ENCODE data around the gene DGKB. TPM values are rescaled to one million over a fixed set of nuclear protein-coding genes. Genes with fewer than 3 reads are reported as not detected.
A peak's percentile ranks its signal among the peaks of the same experiment; 100 is the strongest.

The DGKB gene
- total RNA-seq, 1 donor from 2014 or later = 5.5 TPM

DNA sequence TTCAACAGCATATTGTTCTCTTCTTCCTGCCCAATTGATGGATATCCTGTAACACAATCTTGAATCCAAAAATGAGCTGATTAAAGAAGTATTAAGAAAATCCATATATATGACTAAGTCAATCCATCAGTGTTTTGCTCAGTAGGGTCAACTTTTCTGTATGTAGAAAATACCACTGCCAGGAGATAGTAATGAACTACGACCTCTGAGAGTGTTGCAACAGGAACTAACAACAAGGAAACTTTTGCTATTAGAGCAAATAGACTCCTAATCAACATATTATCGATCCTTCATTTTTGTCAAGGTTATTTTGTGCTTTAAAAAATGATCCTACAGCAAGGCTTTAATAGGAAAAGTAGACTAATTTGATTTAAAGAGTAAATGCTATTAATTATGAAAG, 507.8 kb downstream of the DGKB start:
- Mint-ChIP-seq H3K4me1 (no peaks in the 10 kb centered on the region), H3K27me3 (ENCODE audit: insufficient read depth, low read depth) (peaks cover 2% of the 10 kb centered on the region), H3K4me3 (no peak overlapping the region), H3K9me3 (no peaks in the 10 kb centered on the region), H3K36me3 (no peaks in the 10 kb centered on the region), H3K27ac (no peak overlapping the region)
- H3K9ac ChIP-seq = no peak overlapping the region
- no peak overlapping the region for H3K27ac ChIP-seq
- H3K4me1 ChIP-seq = peaks cover 2% of the 10 kb centered on the region
- H2AFZ ChIP-seq (replicated peaks) = no peak overlapping the region
- H4K20me1 ChIP-seq (ENCODE audit: low read depth) = no peaks in the 10 kb centered on the region
- H3K4me2 ChIP-seq = no peak overlapping the region
- no peaks in the 10 kb centered on the region for H3K79me2 ChIP-seq (ENCODE audit: low read depth)
- TF ChIP-seq, protein P1, sequence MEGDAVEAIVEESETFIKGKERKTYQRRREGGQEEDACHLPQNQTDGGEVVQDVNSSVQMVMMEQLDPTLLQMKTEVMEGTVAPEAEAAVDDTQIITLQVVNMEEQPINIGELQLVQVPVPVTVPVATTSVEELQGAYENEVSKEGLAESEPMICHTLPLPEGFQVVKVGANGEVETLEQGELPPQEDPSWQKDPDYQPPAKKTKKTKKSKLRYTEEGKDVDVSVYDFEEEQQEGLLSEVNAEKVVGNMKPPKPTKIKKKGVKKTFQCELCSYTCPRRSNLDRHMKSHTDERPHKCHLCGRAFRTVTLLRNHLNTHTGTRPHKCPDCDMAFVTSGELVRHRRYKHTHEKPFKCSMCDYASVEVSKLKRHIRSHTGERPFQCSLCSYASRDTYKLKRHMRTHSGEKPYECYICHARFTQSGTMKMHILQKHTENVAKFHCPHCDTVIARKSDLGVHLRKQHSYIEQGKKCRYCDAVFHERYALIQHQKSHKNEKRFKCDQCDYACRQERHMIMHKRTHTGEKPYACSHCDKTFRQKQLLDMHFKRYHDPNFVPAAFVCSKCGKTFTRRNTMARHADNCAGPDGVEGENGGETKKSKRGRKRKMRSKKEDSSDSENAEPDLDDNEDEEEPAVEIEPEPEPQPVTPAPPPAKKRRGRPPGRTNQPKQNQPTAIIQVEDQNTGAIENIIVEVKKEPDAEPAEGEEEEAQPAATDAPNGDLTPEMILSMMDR (IDR thresholded peaks at IDR 0.05) = no peak
- TF ChIP-seq EZH2phosphoT487 (IDR thresholded peaks at IDR 0.05) (no peak), EZH2 (IDR thresholded peaks at IDR 0.05) (no peak)
- no peaks in the 10 kb centered on the region for H3K36me3 ChIP-seq
- no peaks in the 10 kb centered on the region for H3K27me3 ChIP-seq
- DNase-seq (ENCODE audit: low spot score) = no peak
- H3F3A ChIP-seq (ENCODE audit: low read depth) = no peaks in the 10 kb centered on the region
- H3K4me3 ChIP-seq = no peak overlapping the region
- H3K9me3 ChIP-seq (ENCODE audit: low read depth) = no peaks in the 10 kb centered on the region

DNA sequence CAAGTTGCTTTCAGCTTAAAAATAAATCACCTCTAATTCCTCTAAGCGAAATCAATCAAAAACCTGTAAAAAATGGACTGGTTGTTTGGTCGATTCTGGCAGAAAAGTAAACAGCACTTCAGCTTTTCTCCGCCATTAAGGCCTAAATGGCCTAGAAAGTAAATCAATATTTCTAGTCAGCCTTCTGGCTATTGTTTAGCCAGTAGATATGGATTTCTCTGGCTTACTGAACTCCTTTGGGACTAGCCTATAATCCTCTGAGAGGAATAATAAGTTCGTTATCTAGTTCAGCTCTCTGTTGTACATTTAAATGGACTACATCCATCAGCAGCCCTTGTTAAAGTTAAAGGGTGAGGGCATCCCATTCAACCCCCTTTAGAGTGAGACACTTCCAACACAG, 513.0 kb downstream of the DGKB start:
- H3K79me2 ChIP-seq (ENCODE audit: low read depth) = no peaks in the 10 kb centered on the region
- no peaks in the 10 kb centered on the region for H3K27me3 ChIP-seq
- Mint-ChIP-seq H3K4me1 (peaks cover 13% of the 10 kb centered on the region), H3K27ac (no peak overlapping the region), H3K27me3 (ENCODE audit: insufficient read depth, low read depth) (peaks cover 2% of the 10 kb centered on the region), H3K4me3 (no peak overlapping the region), H3K9me3 (no peaks in the 10 kb centered on the region), H3K36me3 (peaks cover 5% of the 10 kb centered on the region)
- H3K9ac ChIP-seq = no peak overlapping the region
- no peaks in the 10 kb centered on the region for H3K9me3 ChIP-seq (ENCODE audit: low read depth)
- H3K36me3 ChIP-seq = no peaks in the 10 kb centered on the region
- H3F3A ChIP-seq (ENCODE audit: low read depth) = peaks cover 11% of the 10 kb centered on the region
- H3K4me2 ChIP-seq = peak overlapping the region; percentile 29
- no peak overlapping the region for H3K27ac ChIP-seq
- no peak for TF ChIP-seq EZH2phosphoT487 (IDR thresholded peaks at IDR 0.05)
- TF ChIP-seq, protein P1 (IDR thresholded peaks at IDR 0.05) = no peak
- no peak for TF ChIP-seq EZH2 (IDR thresholded peaks at IDR 0.05)
- H3K4me3 ChIP-seq = no peak overlapping the region
- no peak overlapping the region for H2AFZ ChIP-seq (replicated peaks)
- peaks cover 16% of the 10 kb centered on the region for H3K4me1 ChIP-seq
- no peak for DNase-seq (ENCODE audit: low spot score)
- no peaks in the 10 kb centered on the region for H4K20me1 ChIP-seq (ENCODE audit: low read depth)

DNA sequence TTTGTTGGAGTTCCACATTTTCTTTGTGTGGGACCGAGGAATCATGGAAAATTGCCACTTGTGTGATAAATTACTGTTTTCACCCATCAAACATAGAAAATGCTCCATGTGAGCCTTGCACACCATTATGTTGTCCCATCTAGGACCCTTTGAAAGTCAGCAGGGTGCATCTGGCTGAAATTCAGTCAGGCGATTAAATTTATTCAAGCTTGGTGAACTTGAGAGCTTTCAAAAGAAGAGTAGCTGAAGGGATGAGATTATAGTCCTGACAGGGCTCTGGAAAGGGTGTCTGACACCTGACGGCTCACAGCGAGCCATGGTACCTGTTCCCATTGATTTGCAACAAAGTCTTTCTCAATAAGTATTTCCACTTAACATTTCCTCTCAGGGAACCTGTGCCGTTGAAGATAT, 513.4 kb downstream of the DGKB start:
- peak; percentile 8 for DNase-seq (ENCODE audit: low spot score)
- no peak overlapping the region for H3K4me3 Mint-ChIP-seq
- peaks cover 11% of the 10 kb centered on the region for H3F3A ChIP-seq (ENCODE audit: low read depth)
- TF ChIP-seq EZH2 (IDR thresholded peaks at IDR 0.05) (no peak), EZH2phosphoT487 (IDR thresholded peaks at IDR 0.05) (no peak)
- TF ChIP-seq, protein P1 (IDR thresholded peaks at IDR 0.05) = no peak
- peak overlapping the region; percentile 53 for H3K27ac Mint-ChIP-seq
- no peak overlapping the region for H2AFZ ChIP-seq (replicated peaks)
- H3K79me2 ChIP-seq (ENCODE audit: low read depth) = no peaks in the 10 kb centered on the region
- H3K9ac ChIP-seq = no peak overlapping the region
- no peaks in the 10 kb centered on the region for H3K27me3 ChIP-seq
- no peaks in the 10 kb centered on the region for H3K9me3 Mint-ChIP-seq
- H3K4me3 ChIP-seq = no peak overlapping the region
- peaks cover 5% of the 10 kb centered on the region for H3K36me3 Mint-ChIP-seq
- H3K4me2 ChIP-seq = no peak overlapping the region
- H3K4me1 Mint-ChIP-seq = peaks cover 13% of the 10 kb centered on the region
- H3K27me3 Mint-ChIP-seq (ENCODE audit: insufficient read depth, low read depth) = peaks cover 2% of the 10 kb centered on the region
- H3K4me1 ChIP-seq = peaks cover 16% of the 10 kb centered on the region
- no peaks in the 10 kb centered on the region for H3K36me3 ChIP-seq
- no peaks in the 10 kb centered on the region for H3K9me3 ChIP-seq (ENCODE audit: low read depth)
- H4K20me1 ChIP-seq (ENCODE audit: low read depth) = no peaks in the 10 kb centered on the region
- H3K27ac ChIP-seq = no peak overlapping the region
